CD8-positive, alpha-beta memory T cell (primary cell): ENCODE measurements around the gene E4F1. TPM values are rescaled to one million over a fixed set of nuclear protein-coding genes. Genes with fewer than 3 reads are reported as not detected.
A peak's percentile ranks its signal among the peaks of the same experiment; 100 is the strongest.
"Not testable (repeated sequence)": the region's sequence is repeated elsewhere in the genome, so short reads cannot be mapped to it uniquely, and the experiment has no call there.

ENCODE experiments used
- CTCF ChIA-PET: fragments of 350-600 bp; sonication (Branson Sonifier 250); formaldehyde crosslinking; loops from one replicate; lab custom pipeline; 2021; ENCODE audit warnings: antibody characterized with exemption; lab: Charles Lee
- POLR2A ChIA-PET: fragments of 350-600 bp; sonication (Branson Sonifier 250); formaldehyde crosslinking; loops from one replicate; lab custom pipeline; 2021; ENCODE audit warnings: antibody characterized with exemption; lab: Charles Lee
- DNase-seq, 5 donors: peaks; one replicate each; pipeline versions ENCODE4 v3.0.0 to v3.0.0-alpha.2; 2020 to 2022; ENCODE audit warnings: mixed read lengths in 1 of 5
- H3K27ac ChIP-seq: one replicate; pipeline ENCODE4 v1.7.0; 2013; ENCODE audit warnings: low read depth, mild to moderate bottlenecking, low read length, moderate library complexity
- H3K27me3 ChIP-seq: 2 replicates; pipeline ENCODE4 v1.7.0; 2013; ENCODE audit warnings: low read length, mild to moderate bottlenecking; ENCODE audit not compliant: insufficient read depth, poor library complexity, severe bottlenecking
- H3K36me3 ChIP-seq: 2 replicates; pipeline ENCODE4 v1.7.0; 2013; ENCODE audit warnings: mild to moderate bottlenecking, low read length, moderate library complexity; ENCODE audit not compliant: insufficient read depth
- H3K4me1 ChIP-seq: 2 replicates; pipeline ENCODE4 v1.7.0; 2013; ENCODE audit warnings: mild to moderate bottlenecking, low read length, moderate library complexity; ENCODE audit not compliant: insufficient read depth
- H3K4me3 ChIP-seq: 2 replicates; pipeline ENCODE4 v1.7.0; 2013; ENCODE audit warnings: mild to moderate bottlenecking, low read length
- H3K9me3 ChIP-seq: 2 replicates; pipeline ENCODE4 v1.7.0; 2013; ENCODE audit warnings: mild to moderate bottlenecking, low read length
- H3K27ac Mint-ChIP-seq, 8 donors: one replicate each; pipeline ENCODE4 v1.8.0; 2020 to 2021; ENCODE audit warnings: mixed read lengths in 8 of 8, mild to moderate bottlenecking in 6 of 8, inconsistent platforms in 3 of 8, moderate library complexity in 3 of 8
- H3K27me3 Mint-ChIP-seq, 2 donors: one replicate each; pipeline ENCODE4 v1.8.0; 2020 to 2021; ENCODE audit warnings: mixed read lengths in 2 of 2, mild to moderate bottlenecking in 1 of 2, moderate library complexity in 1 of 2
- H3K36me3 Mint-ChIP-seq, 3 donors: one replicate each; pipeline ENCODE4 v1.8.0; 2020 to 2021; ENCODE audit warnings: mixed read lengths in 3 of 3, inconsistent platforms in 1 of 3, mild to moderate bottlenecking in 1 of 3
- H3K4me1 Mint-ChIP-seq, 3 donors: one replicate each; pipeline ENCODE4 v1.8.0; 2020 to 2021; ENCODE audit warnings: mixed read lengths in 3 of 3, inconsistent platforms in 1 of 3, mild to moderate bottlenecking in 1 of 3
- H3K4me3 Mint-ChIP-seq, 7 donors: one replicate each; pipeline ENCODE4 v1.8.0; 2020 to 2021; ENCODE audit warnings: mixed read lengths in 7 of 7, mild to moderate bottlenecking in 6 of 7, moderate library complexity in 4 of 7, inconsistent platforms in 2 of 7
- H3K9me3 Mint-ChIP-seq, 5 donors: one replicate each; pipeline ENCODE4 v1.8.0; 2020 to 2022; ENCODE audit warnings: mixed read lengths in 5 of 5, mild to moderate bottlenecking in 3 of 5, moderate library complexity in 2 of 5, inconsistent platforms in 1 of 5
- polyA plus RNA-seq: library from polyadenylated mRNA; unstranded; fragments of 300-500 nt; fragmentation: Illumina TruSeq; gene quantifications from one replicate; pipeline ENCODE4 v1.2.3, GENCODE V29; 2021
- total RNA-seq, 2 experiments: library from RNA; stranded (reverse); gene quantifications; one replicate each; pipeline ENCODE4 v1.2.3, GENCODE V29; 2021

Gene E4F1
- total and polyA plus RNA-seq, 3 experiments from 2014 or later, result 16.5 to 29.8 (median 28.9) TPM

- H3K4me3 Mint-ChIP-seq, result peak within 1 kb of the TSS; percentile 84 to 94 (median 89)
- Histone ChIP-seq H3K4me3 (peak within 1 kb of the TSS; percentile 65), H3K27me3 (no peaks in the 10 kb centered on the region), H3K9me3 (no peaks in the 10 kb centered on the region), H3K27ac (peak within 1 kb of the TSS; percentile 76), H3K4me1 (peaks cover 8% of the 10 kb centered on the region), H3K36me3 (peaks cover 17% of the 10 kb centered on the region)
- peak within 1 kb of the TSS; percentile 87 to 96 (median 92) for H3K27ac Mint-ChIP-seq
- H3K27me3 Mint-ChIP-seq, result no peaks in the 10 kb centered on the region
- H3K4me1 Mint-ChIP-seq, result peaks cover 3 to 12% (median 8%) of the 10 kb centered on the region in 3 donors
- peaks cover 4 to 37% (median 4%) of the 10 kb centered on the region in 3 donors for H3K36me3 Mint-ChIP-seq
- POLR2A ChIA-PET, result interaction anchor here (0.7 to 1.9 kb wide), 8 partner anchors 17 to 262 kb away, joined by 3 to 13 read pairs (median 4); partner anchors contain the start of genes CCNF, MLST8, PGP and TRAF7
- DNase-seq, result peak; percentile 65 to 84 (median 74)
- no peaks in the 10 kb centered on the region for H3K9me3 Mint-ChIP-seq
- CTCF ChIA-PET, result interaction anchor here (0.8 to 4.2 kb wide), 14 partner anchors 12 to 247 kb away, joined by 3 to 30 read pairs (median 3); partner anchors contain the start of genes RNPS1, TEDC2 and TRAF7
Observed at GRCh38 chr16:2251296-2252111, 28.1 kb downstream of the E4F1 start, which contains the start of gene ECI1. Gene ECI1 (minus strand): TSS chr16:2251587. CDS start chr16:2251566, 21 bp downstream.

- Histone ChIP-seq H3K9me3 (no peaks in the 10 kb centered on the region), H3K36me3 (peaks cover 29% of the 10 kb centered on the region), H3K27ac (no peak overlapping the region), H3K4me3 (no peak overlapping the region), H3K27me3 (no peaks in the 10 kb centered on the region), H3K4me1 (peaks cover 8% of the 10 kb centered on the region)
- peak overlapping the region in 6 of 8 donors; percentile 23 to 94 (median 78) for H3K27ac Mint-ChIP-seq
- CTCF ChIA-PET, result interaction anchor here (1.0 to 4.2 kb wide), 6 partner anchors 25 to 222 kb away, joined by 3 to 30 read pairs (median 4); partner anchors contain the start of gene TBC1D24
- peaks cover 3 to 12% (median 8%) of the 10 kb centered on the region in 3 donors for H3K4me1 Mint-ChIP-seq
- H3K4me3 Mint-ChIP-seq, result peak overlapping the region in 5 of 7 donors; percentile 36 to 87 (median 57)
- peaks cover 4 to 49% (median 5%) of the 10 kb centered on the region in 3 donors for H3K36me3 Mint-ChIP-seq
- H3K9me3 Mint-ChIP-seq, result no peaks in the 10 kb centered on the region
- POLR2A ChIA-PET, result interaction anchor here (1.8 kb wide), 1 partner anchor 16 kb away, joined by 8 read pairs; no protein-coding TSS in a partner anchor
- DNase-seq, result no peak
- H3K27me3 Mint-ChIP-seq, result no peaks in the 10 kb centered on the region
Observed at GRCh38 chr16:2252806-2253148, 29.4 kb downstream of the E4F1 start.

- peaks cover 34% of the 10 kb centered on the region for H3K36me3 ChIP-seq
- H3K27ac ChIP-seq, result no peak overlapping the region
- H3K9me3 ChIP-seq, result no peaks in the 10 kb centered on the region
- Mint-ChIP-seq H3K27me3 (no peaks in the 10 kb centered on the region), H3K27ac (peak overlapping the region in 6 of 8 donors; percentile 21 to 94 (median 78)), H3K4me1 (peaks cover 3 to 12% (median 8%) of the 10 kb centered on the region in 3 donors), H3K36me3 (peaks cover 4 to 54% (median 5%) of the 10 kb centered on the region in 3 donors), H3K9me3 (no peaks in the 10 kb centered on the region), H3K4me3 (peak overlapping the region in 3 of 7 donors; percentile 12 to 87 (median 19))
- CTCF ChIA-PET, result interaction anchor here (4.2 kb wide), 1 partner anchor 59 kb away, joined by 30 read pairs; no protein-coding TSS in a partner anchor
- H3K27me3 ChIP-seq, result no peaks in the 10 kb centered on the region
- peaks cover 8% of the 10 kb centered on the region for H3K4me1 ChIP-seq
- no peak overlapping the region for H3K4me3 ChIP-seq
- DNase-seq, result no peak
- POLR2A ChIA-PET, result no interaction called here
Observed at GRCh38 chr16:2253293-2253692, 29.9 kb downstream of the E4F1 start.

- POLR2A ChIA-PET, result interaction anchor here (0.6 kb wide), 1 partner anchor 102 kb away, joined by 3 read pairs; no protein-coding TSS in a partner anchor
- Mint-ChIP-seq H3K4me1 (peaks cover 0 to 4% (median 0%) of the 10 kb centered on the region in 3 donors), H3K27ac (peak overlapping the region in 4 of 8 donors; percentile 28 to 82 (median 44)), H3K27me3 (no peaks in the 10 kb centered on the region), H3K4me3 (peak overlapping the region in 2 of 7 donors; percentile 27 to 38), H3K36me3 (peaks cover 4 to 82% (median 9%) of the 10 kb centered on the region in 3 donors), H3K9me3 (no peaks in the 10 kb centered on the region)
- CTCF ChIA-PET, result no interaction called here
- Histone ChIP-seq H3K36me3 (peaks cover 50% of the 10 kb centered on the region), H3K4me3 (no peak overlapping the region), H3K4me1 (no peaks in the 10 kb centered on the region), H3K27me3 (no peaks in the 10 kb centered on the region), H3K9me3 (no peaks in the 10 kb centered on the region), H3K27ac (no peak overlapping the region)
- no peak for DNase-seq
Observed at GRCh38 chr16:2256531-2257140, 33.2 kb downstream of the E4F1 start.

- Mint-ChIP-seq H3K4me3 (no peak overlapping the region), H3K9me3 (no peaks in the 10 kb centered on the region), H3K4me1 (no peaks in the 10 kb centered on the region), H3K36me3 (peaks cover 4 to 89% (median 16%) of the 10 kb centered on the region in 3 donors), H3K27ac (peak overlapping the region in 1 of 8 donors; percentile 71), H3K27me3 (no peaks in the 10 kb centered on the region)
- no peaks in the 10 kb centered on the region for H3K4me1 ChIP-seq
- no peak overlapping the region for H3K4me3 ChIP-seq
- no peaks in the 10 kb centered on the region for H3K9me3 ChIP-seq
- peaks cover 61% of the 10 kb centered on the region for H3K36me3 ChIP-seq
- H3K27ac ChIP-seq, result no peak overlapping the region
- no peak for DNase-seq
- ChIA-PET POLR2A (no interaction called here), CTCF (interaction anchor here (1.3 kb wide), 1 partner anchor 22 kb away, joined by 3 read pairs; the partner anchor contains the start of gene DNASE1L2)
- no peaks in the 10 kb centered on the region for H3K27me3 ChIP-seq
Observed at GRCh38 chr16:2257726-2258125, 34.3 kb downstream of the E4F1 start.

- Mint-ChIP-seq H3K36me3 (peaks cover 0 to 91% (median 15%) of the 10 kb centered on the region in 3 donors), H3K4me3 (peak overlapping the region in 1 of 7 donors; percentile 30)
- peaks cover 69% of the 10 kb centered on the region for H3K36me3 ChIP-seq
- H3K9me3 ChIP-seq, POLR2A ChIA-PET, H3K9me3 Mint-ChIP-seq, DNase-seq, H3K4me1 ChIP-seq, H3K27ac Mint-ChIP-seq, H3K4me3 ChIP-seq, H3K4me1 Mint-ChIP-seq, H3K27me3 ChIP-seq, H3K27ac ChIP-seq, H3K27me3 Mint-ChIP-seq: not testable (repeated sequence)
- CTCF ChIA-PET, result interaction anchor here (1.3 kb wide), 1 partner anchor 22 kb away, joined by 3 read pairs; the partner anchor contains the start of gene DNASE1L2
Observed at GRCh38 chr16:2258530-2258929, 35.1 kb downstream of the E4F1 start.

- Mint-ChIP-seq H3K36me3 (peaks cover 0 to 94% (median 15%) of the 10 kb centered on the region in 3 donors), H3K27ac (no peak overlapping the region), H3K9me3 (no peaks in the 10 kb centered on the region), H3K27me3 (no peaks in the 10 kb centered on the region), H3K4me3 (no peak overlapping the region), H3K4me1 (peaks cover 9 to 12% (median 11%) of the 10 kb centered on the region in 3 donors)
- Histone ChIP-seq H3K27ac (no peak overlapping the region), H3K36me3 (peaks cover 72% of the 10 kb centered on the region), H3K4me3 (no peak overlapping the region), H3K9me3 (no peaks in the 10 kb centered on the region), H3K4me1 (peaks cover 5% of the 10 kb centered on the region), H3K27me3 (no peaks in the 10 kb centered on the region)
- ChIA-PET CTCF (interaction anchor here (1.3 kb wide), 1 partner anchor 65 kb away, joined by 3 read pairs; no protein-coding TSS in a partner anchor), POLR2A (no interaction called here)
- DNase-seq, result no peak
Observed at GRCh38 chr16:2260250-2260649, 36.9 kb downstream of the E4F1 start.
